Spleen (tissue), 7 donors: Measurements from ENCODE around the gene C1QTNF8.

Experiments
- CTCF ChIP-seq, 11 experiments: fragments of 200-600 bp in 7 of 11; fragments of 450-650 bp in 4 of 11; sonication (generic) in 4 of 11; IDR thresholded peaks in 8 of 11; conservative IDR thresholded peaks in 3 of 11; 1 replicate in 7 of 11; 2 replicates in 4 of 11; pipeline versions ENCODE4 v1.4.0 to v1.8.0; 2016 to 2021; ENCODE audit warnings: antibody characterized with exemption in 11 of 11, inconsistent platforms in 4 of 11, mild to moderate bottlenecking in 1 of 11
- POLR2A ChIP-seq, 3 donors: fragments of 450-650 bp; IDR thresholded peaks; one replicate each; pipeline ENCODE4 v1.5.1; 2017; ENCODE audit warnings: antibody characterized with exemption in 3 of 3, mild to moderate bottlenecking in 1 of 3
- POLR2AphosphoS5 ChIP-seq, 3 donors: sonication (generic); formaldehyde crosslinking; IDR thresholded peaks; one replicate each; pipeline ENCODE4 v1.5.1; 2017; ENCODE audit warnings: antibody characterized with exemption in 3 of 3
- donor health status: DM: no; HTN: no; CAD: no; lungs with moderate emphysema.
- donor health status: DM: no; HTN: no; CAD: no.
- donor health status: DM: no; HTN: no; CAD: no.

DNA sequence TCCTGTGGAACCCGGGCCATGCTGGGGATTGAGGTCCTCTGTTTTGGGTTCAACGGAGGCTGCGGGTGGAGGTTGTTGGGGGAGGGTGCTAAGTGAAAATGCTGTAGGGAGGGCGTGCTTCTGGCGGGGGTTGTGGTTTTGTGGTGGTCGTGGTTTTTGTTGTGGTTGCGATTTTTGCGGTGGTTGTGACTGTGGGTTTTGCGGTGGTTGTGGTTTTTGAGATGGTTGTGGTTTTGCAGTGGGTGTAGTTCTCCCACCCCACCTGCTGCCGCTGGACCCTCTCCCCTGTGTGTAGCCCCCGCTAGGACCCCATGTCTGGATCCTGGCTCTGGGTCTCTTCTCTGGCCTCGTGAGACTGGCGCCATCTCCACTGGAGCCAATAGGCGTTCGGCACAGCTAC is 28.4 kb downstream of the C1QTNF8 start:
- TF ChIP-seq CTCF (IDR thresholded peaks at IDR 0.05 in 8 of 11, conservative IDR thresholded peaks at IDR 0.05 in 3 of 11) = no peak
- no peak for TF ChIP-seq POLR2AphosphoS5 (IDR thresholded peaks at IDR 0.05)
- no peak for TF ChIP-seq POLR2A (IDR thresholded peaks at IDR 0.05)
